Measurements from ENCODE around the gene TMEM98. TPM values are rescaled to one million over a fixed set of nuclear protein-coding genes. Genes with fewer than 3 reads are reported as not detected.

TMEM98 gene
- total RNA-seq, 1 experiment from 2014 or later: 67.6 TPM

GRCh38 chr17:32958418-32958817 is 30.5 kb downstream of the TMEM98 start:
- ChIA-PET POLR2A (ENCODE audit: low non-redundant PET) (no interaction called here), CTCF (no interaction called here)
- no peaks in the 10 kb centered on the region for H3K9me3 ChIP-seq (ENCODE audit: low read depth, low read length, poor library complexity, severe bottlenecking)
- TF ChIP-seq EZH2 (IDR thresholded peaks at IDR 0.05; ENCODE audit: borderline replicate concordance, low read depth, low read length, poor library complexity, severe bottlenecking) (no peak), CTCF (conservative IDR thresholded peaks at IDR 0.05; ENCODE audit: low read depth, low read length) (no peak)
- intact Hi-C loops (cut with micrococcal nuclease; ENCODE audit: unreplicated experiment): no loop called here
- H3K27ac ChIP-seq (ENCODE audit: low read depth, low read length, poor library complexity, severe bottlenecking): no peak overlapping the region
- no peaks in the 10 kb centered on the region for H3K4me1 ChIP-seq (ENCODE audit: insufficient read depth, low read length, poor library complexity, severe bottlenecking)
- H3K36me3 ChIP-seq (ENCODE audit: insufficient read depth, low read length, poor library complexity, severe bottlenecking): no peaks in the 10 kb centered on the region
- no TSS peak for BruUV-seq (replicated peaks)
- peak; percentile 54 for DNase-seq (ENCODE audit: low spot score)
- no peaks in the 10 kb centered on the region for H3K27me3 ChIP-seq (replicated peaks; ENCODE audit: insufficient read depth, low read depth, low read length, poor library complexity)
- no peak overlapping the region for H3K4me3 ChIP-seq (ENCODE audit: low read depth, low read length, poor library complexity, severe bottlenecking)

- POLR2A ChIA-PET (ENCODE audit: low non-redundant PET): no interaction called here
- Histone ChIP-seq H3K27ac (ENCODE audit: low read depth, low read length, poor library complexity, severe bottlenecking) (no peak overlapping the region), H3K4me1 (ENCODE audit: insufficient read depth, low read length, poor library complexity, severe bottlenecking) (no peaks in the 10 kb centered on the region), H3K36me3 (ENCODE audit: insufficient read depth, low read length, poor library complexity, severe bottlenecking) (no peaks in the 10 kb centered on the region), H3K9me3 (ENCODE audit: low read depth, low read length, poor library complexity, severe bottlenecking) (no peaks in the 10 kb centered on the region), H3K27me3 (replicated peaks; ENCODE audit: insufficient read depth, low read depth, low read length, poor library complexity) (no peaks in the 10 kb centered on the region), H3K4me3 (ENCODE audit: low read depth, low read length, poor library complexity, severe bottlenecking) (no peak overlapping the region)
- intact Hi-C loops (cut with micrococcal nuclease; ENCODE audit: unreplicated experiment): no loop called here
- CTCF ChIA-PET: no interaction called here
- no TSS peak for BruUV-seq (replicated peaks)
- no peak for DNase-seq (ENCODE audit: low spot score)
- no peak for TF ChIP-seq CTCF (conservative IDR thresholded peaks at IDR 0.05; ENCODE audit: low read depth, low read length)
- TF ChIP-seq EZH2 (IDR thresholded peaks at IDR 0.05; ENCODE audit: borderline replicate concordance, low read depth, low read length, poor library complexity, severe bottlenecking): no peak
Observed at GRCh38 chr17:32960815-32961214, 32.9 kb downstream of the TMEM98 start.

GRCh38 chr17:32962320-32962711 is 34.4 kb downstream of the TMEM98 start:
- Histone ChIP-seq H3K4me3 (ENCODE audit: low read depth, low read length, poor library complexity, severe bottlenecking) (no peak overlapping the region), H3K9me3 (ENCODE audit: low read depth, low read length, poor library complexity, severe bottlenecking) (no peaks in the 10 kb centered on the region), H3K27me3 (replicated peaks; ENCODE audit: insufficient read depth, low read depth, low read length, poor library complexity) (no peaks in the 10 kb centered on the region), H3K4me1 (ENCODE audit: insufficient read depth, low read length, poor library complexity, severe bottlenecking) (no peaks in the 10 kb centered on the region), H3K27ac (ENCODE audit: low read depth, low read length, poor library complexity, severe bottlenecking) (no peak overlapping the region), H3K36me3 (ENCODE audit: insufficient read depth, low read length, poor library complexity, severe bottlenecking) (no peaks in the 10 kb centered on the region)
- TF ChIP-seq CTCF (conservative IDR thresholded peaks at IDR 0.05; ENCODE audit: low read depth, low read length): no peak
- TF ChIP-seq EZH2 (IDR thresholded peaks at IDR 0.05; ENCODE audit: borderline replicate concordance, low read depth, low read length, poor library complexity, severe bottlenecking): no peak
- DNase-seq (ENCODE audit: low spot score): no peak
- CTCF ChIA-PET: no interaction called here
- POLR2A ChIA-PET (ENCODE audit: low non-redundant PET): no interaction called here
- intact Hi-C loops (cut with micrococcal nuclease; ENCODE audit: unreplicated experiment): no loop called here
- no TSS peak for BruUV-seq (replicated peaks)
